HepG2 (cell line): ENCODE results near the gene C1orf35. TPM values are rescaled to one million over a fixed set of nuclear protein-coding genes. Genes with fewer than 3 reads are reported as not detected.

Experiments used
- ATAC-seq: fragments of 200-7000 bp; cut with Tn5 transposase; 3 replicates; pipeline ENCODE4 v1.9.1; 2020; ENCODE audit warnings: mild to moderate bottlenecking, moderate library complexity
- BruUV-seq: library from RNA; stranded (reverse); fragments of 400-500 nt; replicated peaks from 2 replicates; lab custom pipeline; 2021; lab: Mats Ljungman, UMichigan
- CTCF ChIA-PET: fragments of 300-600 bp; formaldehyde crosslinking; extraction: SDS; loops from one replicate; lab custom pipeline; 2021; ENCODE audit warnings: low total read pairs, inconsistent platforms, low intra/inter-chr PET ratio; lab: Yijun Ruan, JAX
- POLR2A ChIA-PET: fragments of 350-600 bp; sonication (Branson Sonifier 250); formaldehyde crosslinking; loops from one replicate; lab custom pipeline; 2020; ENCODE audit warnings: antibody characterized with exemption, inconsistent platforms; lab: Yijun Ruan, JAX
- DNase-seq: peaks from one replicate; pipeline ENCODE4 v3.0.0-alpha.2; 2015; ENCODE audit warnings: low spot score
- FAIRE-seq: peaks from 3 replicates; lab custom pipeline; 2011; peaks lifted over from hg19 to GRCh38; lab: Jason Lieb, UNC
- H2AFZ ChIP-seq: one replicate; pipeline ENCODE4 v1.6.1; 2011; ENCODE audit warnings: low read length, inconsistent platforms
- H3K27ac ChIP-seq: fragments of 300-600 bp; 3 replicates; pipeline ENCODE4 v1.8.0; 2011; ENCODE audit warnings: mixed run types, mild to moderate bottlenecking, mixed read lengths, low read length, inconsistent platforms; ENCODE audit not compliant: insufficient read depth; ENCODE audit errors: extremely low read length
- H3K27me3 ChIP-seq, 2 experiments: fragments of 200-600 bp in 1 of 2; 2 replicates in 1 of 2; 3 replicates in 1 of 2; pipeline versions ENCODE4 v1.6.0 to v1.8.0; 2011; ENCODE audit warnings: low read length in 2 of 2, mild to moderate bottlenecking in 2 of 2, moderate library complexity in 2 of 2, inconsistent platforms in 1 of 2; ENCODE audit not compliant: insufficient read depth in 2 of 2, control insufficient read depth in 1 of 2
- H3K36me3 ChIP-seq, 2 experiments: fragments of 200-600 bp in 1 of 2; replicated peaks in 1 of 2; 2 replicates in 1 of 2; 3 replicates in 1 of 2; pipeline versions ENCODE4 v1.5.1 to v1.8.0; 2011; ENCODE audit warnings: low read length in 2 of 2, inconsistent platforms in 1 of 2; ENCODE audit not compliant: insufficient read depth in 2 of 2, control insufficient read depth in 1 of 2
- H3K4me1 ChIP-seq: 2 replicates; pipeline ENCODE4 v1.5.1; 2012; ENCODE audit warnings: low read length, inconsistent platforms; ENCODE audit not compliant: insufficient read depth
- H3K4me2 ChIP-seq: 2 replicates; pipeline ENCODE4 v1.6.0; 2011; ENCODE audit warnings: low read depth, low read length, inconsistent platforms
- H3K4me3 ChIP-seq, 3 experiments: fragments of 200-600 bp in 1 of 3; sonication (generic), shearing (Covaris generic) in 1 of 3; replicated peaks in 1 of 3; 2 replicates each; pipeline ENCODE4 v1.5.1; 2011 to 2016; ENCODE audit warnings: low read length in 3 of 3, inconsistent platforms in 2 of 3, low read depth in 2 of 3, mild to moderate bottlenecking in 2 of 3, control low read depth in 1 of 3, mixed read lengths in 1 of 3; ENCODE audit not compliant: insufficient read depth in 1 of 3
- H3K79me2 ChIP-seq: one replicate; pipeline ENCODE4 v1.6.1; 2011; ENCODE audit warnings: low read length, inconsistent platforms; ENCODE audit not compliant: insufficient read depth
- H3K9ac ChIP-seq: 2 replicates; pipeline ENCODE4 v1.6.0; 2011; ENCODE audit warnings: mild to moderate bottlenecking, low read depth, low read length, inconsistent platforms; ENCODE audit not compliant: insufficient read depth
- H3K9me3 ChIP-seq: 2 replicates; pipeline ENCODE4 v1.5.1; 2012; ENCODE audit warnings: mild to moderate bottlenecking, low read length
- H4K20me1 ChIP-seq: 2 replicates; pipeline ENCODE4 v1.6.0; 2011; ENCODE audit warnings: inconsistent platforms, mild to moderate bottlenecking, low read length, moderate library complexity; ENCODE audit not compliant: insufficient read depth
- FOXC1 ChIP-seq: sonication (generic); formaldehyde crosslinking; IDR thresholded peaks from 2 replicates; pipeline ENCODE4 v1.8.0; 2022; ENCODE audit warnings: mild to moderate bottlenecking, missing genetic modification reagents, borderline replicate concordance
- KDM4B ChIP-seq: sonication (generic); formaldehyde crosslinking; IDR thresholded peaks from 2 replicates; pipeline ENCODE4 v1.4.0; 2020; ENCODE audit warnings: missing genetic modification reagents
- RAD21 ChIP-seq: fragments of 450-650 bp; formaldehyde crosslinking; IDR thresholded peaks from 2 replicates; pipeline ENCODE4 v1.5.0; 2020; ENCODE audit warnings: mild to moderate bottlenecking
- REXO4 ChIP-seq: sonication (generic); formaldehyde crosslinking; IDR thresholded peaks from 2 replicates; pipeline ENCODE4 v1.8.0; 2022; ENCODE audit warnings: missing genetic modification reagents, mild to moderate bottlenecking, borderline replicate concordance
- STAG1 ChIP-seq: sonication (generic); formaldehyde crosslinking; IDR thresholded peaks from 2 replicates; pipeline ENCODE4 v1.4.0; 2020; ENCODE audit warnings: missing genetic modification reagents
- ZFP37 ChIP-seq: sonication (generic); formaldehyde crosslinking; IDR thresholded peaks from 2 replicates; pipeline ENCODE4 v1.4.0; 2020; ENCODE audit warnings: missing genetic modification reagents, borderline replicate concordance
- ZNF225 ChIP-seq: sonication (generic); formaldehyde crosslinking; IDR thresholded peaks from 2 replicates; pipeline ENCODE4 v1.4.0; 2020; ENCODE audit warnings: mild to moderate bottlenecking, missing genetic modification reagents
- ZNF557 ChIP-seq: sonication (generic); formaldehyde crosslinking; IDR thresholded peaks from 2 replicates; pipeline ENCODE4 v1.4.0; 2020; ENCODE audit warnings: missing genetic modification reagents
- WGBS: methylation state at CpG from one replicate; pipeline ENCODE4 v1.1.6; 2017; ENCODE audit warnings: low lambda C conversion rate; 5-methylcytosine and 5-hydroxymethylcytosine counted together
- in situ Hi-C: cut with HindIII; loops from 2 replicates; pipeline ENCODE4 v1.10.0; 2017; ENCODE audit warnings: low pct_unique_long_range_greater_than_20kb; ENCODE audit not compliant: extremely low pct_ligation_motif_present
- intact Hi-C: fragments of 100-400 bp; cut with micrococcal nuclease; formaldehyde crosslinking; loops from one replicate; pipeline ENCODE4 v1.10.0; 2022; ENCODE audit not compliant: unreplicated experiment
- polyA plus RNA-seq, 8 experiments: library from polyadenylated mRNA; depleted of rRNA in 3 of 8; stranded (reverse) in 7 of 8; unstranded in 1 of 8; fragments of >200 nt; fragmentation: Illumina TruSeq in 4 of 8; extraction: Trizol in 4 of 8; gene quantifications; 2 replicates each; pipeline versions ENCODE4 v1.2.1 to v1.2.3, GENCODE V29; 2011 to 2016; ENCODE audit warnings: low read depth in 4 of 8, missing spikeins in 1 of 8, mixed read lengths in 1 of 8; ENCODE audit not compliant: insufficient read depth in 1 of 8
- total RNA-seq, 5 experiments: library from RNA; depleted of rRNA; stranded (reverse); fragments of >200 nt; fragmentation: Illumina TruSeq; extraction: Trizol; gene quantifications; 2 replicates each; pipeline ENCODE4 v1.2.3, GENCODE V29; 2016; ENCODE audit warnings: low read depth in 1 of 5
- TF ChIP-seq, protein P1 (sequence below): sonication (generic); formaldehyde crosslinking; IDR thresholded peaks from 2 replicates; pipeline ENCODE4 v1.4.0; 2020; ENCODE audit warnings: missing genetic modification reagents
- TF ChIP-seq, protein P2 (sequence below): sonication (generic); formaldehyde crosslinking; IDR thresholded peaks from 2 replicates; pipeline ENCODE4 v1.5.0; 2020; ENCODE audit warnings: mild to moderate bottlenecking, missing genetic modification reagents, moderate library complexity
- TF ChIP-seq, protein P3 (sequence below): sonication (generic); formaldehyde crosslinking; IDR thresholded peaks from 2 replicates; pipeline ENCODE4 v1.8.1; 2022; ENCODE audit warnings: mild to moderate bottlenecking, missing genetic modification reagents
- TF ChIP-seq, protein P4 (sequence below): sonication (generic); formaldehyde crosslinking; IDR thresholded peaks from 2 replicates; pipeline ENCODE4 v1.4.0; 2020; ENCODE audit warnings: missing genetic modification reagents

Gene C1orf35
- total and polyA plus RNA-seq, 2 of the 13 experiments (the other 11 are each of a cell fraction or from before 2014, with no cell fraction given): 8.1 to 19.3 TPM

GRCh38 chr1:228073857-228074545, 29.1 kb downstream of the C1orf35 start:
- in situ Hi-C loops: no loop called here
- ATAC-seq: peak; percentile 59
- H3K36me3 ChIP-seq: no peaks in the 10 kb centered on the region
- TF ChIP-seq ZNF557 (CRISPR knock-in tag) (no peak), ZNF225 (CRISPR knock-in tag) (no peak), KDM4B (CRISPR knock-in tag) (no peak), RAD21 (CRISPR knock-in tag) (0 out of 2 replicates have a peak, but pooled peaks have one; percentile 23), REXO4 (CRISPR knock-in tag) (no peak), STAG1 (peak; percentile 55), ZFP37 (CRISPR knock-in tag) (no peak), FOXC1 (no peak)
- TF ChIP-seq, protein P1, sequence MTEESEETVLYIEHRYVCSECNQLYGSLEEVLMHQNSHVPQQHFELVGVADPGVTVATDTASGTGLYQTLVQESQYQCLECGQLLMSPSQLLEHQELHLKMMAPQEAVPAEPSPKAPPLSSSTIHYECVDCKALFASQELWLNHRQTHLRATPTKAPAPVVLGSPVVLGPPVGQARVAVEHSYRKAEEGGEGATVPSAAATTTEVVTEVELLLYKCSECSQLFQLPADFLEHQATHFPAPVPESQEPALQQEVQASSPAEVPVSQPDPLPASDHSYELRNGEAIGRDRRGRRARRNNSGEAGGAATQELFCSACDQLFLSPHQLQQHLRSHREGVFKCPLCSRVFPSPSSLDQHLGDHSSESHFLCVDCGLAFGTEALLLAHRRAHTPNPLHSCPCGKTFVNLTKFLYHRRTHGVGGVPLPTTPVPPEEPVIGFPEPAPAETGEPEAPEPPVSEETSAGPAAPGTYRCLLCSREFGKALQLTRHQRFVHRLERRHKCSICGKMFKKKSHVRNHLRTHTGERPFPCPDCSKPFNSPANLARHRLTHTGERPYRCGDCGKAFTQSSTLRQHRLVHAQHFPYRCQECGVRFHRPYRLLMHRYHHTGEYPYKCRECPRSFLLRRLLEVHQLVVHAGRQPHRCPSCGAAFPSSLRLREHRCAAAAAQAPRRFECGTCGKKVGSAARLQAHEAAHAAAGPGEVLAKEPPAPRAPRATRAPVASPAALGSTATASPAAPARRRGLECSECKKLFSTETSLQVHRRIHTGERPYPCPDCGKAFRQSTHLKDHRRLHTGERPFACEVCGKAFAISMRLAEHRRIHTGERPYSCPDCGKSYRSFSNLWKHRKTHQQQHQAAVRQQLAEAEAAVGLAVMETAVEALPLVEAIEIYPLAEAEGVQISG (CRISPR knock-in tag): no peak
- TF ChIP-seq, protein P2, sequence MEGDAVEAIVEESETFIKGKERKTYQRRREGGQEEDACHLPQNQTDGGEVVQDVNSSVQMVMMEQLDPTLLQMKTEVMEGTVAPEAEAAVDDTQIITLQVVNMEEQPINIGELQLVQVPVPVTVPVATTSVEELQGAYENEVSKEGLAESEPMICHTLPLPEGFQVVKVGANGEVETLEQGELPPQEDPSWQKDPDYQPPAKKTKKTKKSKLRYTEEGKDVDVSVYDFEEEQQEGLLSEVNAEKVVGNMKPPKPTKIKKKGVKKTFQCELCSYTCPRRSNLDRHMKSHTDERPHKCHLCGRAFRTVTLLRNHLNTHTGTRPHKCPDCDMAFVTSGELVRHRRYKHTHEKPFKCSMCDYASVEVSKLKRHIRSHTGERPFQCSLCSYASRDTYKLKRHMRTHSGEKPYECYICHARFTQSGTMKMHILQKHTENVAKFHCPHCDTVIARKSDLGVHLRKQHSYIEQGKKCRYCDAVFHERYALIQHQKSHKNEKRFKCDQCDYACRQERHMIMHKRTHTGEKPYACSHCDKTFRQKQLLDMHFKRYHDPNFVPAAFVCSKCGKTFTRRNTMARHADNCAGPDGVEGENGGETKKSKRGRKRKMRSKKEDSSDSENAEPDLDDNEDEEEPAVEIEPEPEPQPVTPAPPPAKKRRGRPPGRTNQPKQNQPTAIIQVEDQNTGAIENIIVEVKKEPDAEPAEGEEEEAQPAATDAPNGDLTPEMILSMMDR (CRISPR knock-in tag): peak; percentile 55
- TF ChIP-seq, protein P3, sequence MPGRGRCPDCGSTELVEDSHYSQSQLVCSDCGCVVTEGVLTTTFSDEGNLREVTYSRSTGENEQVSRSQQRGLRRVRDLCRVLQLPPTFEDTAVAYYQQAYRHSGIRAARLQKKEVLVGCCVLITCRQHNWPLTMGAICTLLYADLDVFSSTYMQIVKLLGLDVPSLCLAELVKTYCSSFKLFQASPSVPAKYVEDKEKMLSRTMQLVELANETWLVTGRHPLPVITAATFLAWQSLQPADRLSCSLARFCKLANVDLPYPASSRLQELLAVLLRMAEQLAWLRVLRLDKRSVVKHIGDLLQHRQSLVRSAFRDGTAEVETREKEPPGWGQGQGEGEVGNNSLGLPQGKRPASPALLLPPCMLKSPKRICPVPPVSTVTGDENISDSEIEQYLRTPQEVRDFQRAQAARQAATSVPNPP: no peak
- TF ChIP-seq, protein P4, sequence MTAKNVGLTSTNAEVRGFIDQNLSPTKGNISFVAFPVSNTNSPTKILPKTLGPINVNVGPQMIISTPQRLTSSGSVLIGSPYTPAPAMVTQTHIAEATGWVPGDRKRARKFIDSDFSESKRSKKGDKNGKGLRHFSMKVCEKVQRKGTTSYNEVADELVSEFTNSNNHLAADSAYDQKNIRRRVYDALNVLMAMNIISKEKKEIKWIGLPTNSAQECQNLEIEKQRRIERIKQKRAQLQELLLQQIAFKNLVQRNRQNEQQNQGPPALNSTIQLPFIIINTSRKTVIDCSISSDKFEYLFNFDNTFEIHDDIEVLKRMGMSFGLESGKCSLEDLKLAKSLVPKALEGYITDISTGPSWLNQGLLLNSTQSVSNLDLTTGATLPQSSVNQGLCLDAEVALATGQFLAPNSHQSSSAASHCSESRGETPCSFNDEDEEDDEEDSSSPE: no peak
- no peak overlapping the region for H2AFZ ChIP-seq
- H3K9me3 ChIP-seq: no peaks in the 10 kb centered on the region
- ChIA-PET CTCF (no interaction called here), POLR2A (interaction anchor here (1.0 kb wide), 1 partner anchor 8 kb away, joined by 3 read pairs; the partner anchor contains the start of gene ARF1)
- H3K79me2 ChIP-seq: no peaks in the 10 kb centered on the region
- no peak overlapping the region for H3K27ac ChIP-seq
- no peak overlapping the region for H3K4me3 ChIP-seq
- 48% methylated on average over 6 of the region's 16 CpGs for WGBS
- DNase-seq: no peak
- intact Hi-C loops: loop anchor here (1.0 kb wide), 1 partner anchor 75 kb away; no protein-coding TSS in a partner anchor
- no peak overlapping the region for H3K4me2 ChIP-seq
- no peak for FAIRE-seq
- H3K9ac ChIP-seq: no peak overlapping the region
- no TSS peak for BruUV-seq
- no peaks in the 10 kb centered on the region for H3K4me1 ChIP-seq
- H4K20me1 ChIP-seq: no peaks in the 10 kb centered on the region; the same call in 1 of the 2 replicates
- peaks cover 9 to 23% of the 10 kb centered on the region in 2 experiments; a peak in 3 of 5 replicates for H3K27me3 ChIP-seq
